Astrocyte (in vitro differentiated cells and primary cell): ENCODE results near the gene HAUS8. TPM values are rescaled to one million over a fixed set of nuclear protein-coding genes. Genes with fewer than 3 reads are reported as not detected.

Experiments
- DNase-seq: peaks from one replicate; pipeline ENCODE4 v3.0.0-alpha.2; 2010; ENCODE audit warnings: low read depth
- FAIRE-seq: peaks from 2 replicates; lab custom pipeline; 2011; peaks lifted over from hg19 to GRCh38; lab: Jason Lieb, UNC
- H2AFZ ChIP-seq: 2 replicates; pipeline ENCODE4 v1.6.0; 2012; ENCODE audit warnings: low read depth, low read length, inconsistent platforms
- H3K27ac ChIP-seq: 2 replicates; pipeline ENCODE4 v1.5.1; 2011; ENCODE audit warnings: low read depth, low read length, inconsistent platforms
- H3K27me3 ChIP-seq: 2 replicates; pipeline ENCODE4 v1.6.0; 2011; ENCODE audit warnings: low read length, inconsistent platforms; ENCODE audit not compliant: insufficient read depth
- H3K36me3 ChIP-seq: 2 replicates; pipeline ENCODE4 v1.5.1; 2011; ENCODE audit warnings: low read length, inconsistent platforms; ENCODE audit not compliant: insufficient read depth
- H3K4me1 ChIP-seq: 2 replicates; pipeline ENCODE4 v1.5.1; 2011; ENCODE audit warnings: low read length, inconsistent platforms; ENCODE audit not compliant: insufficient read depth
- H3K4me2 ChIP-seq: 2 replicates; pipeline ENCODE4 v1.6.0; 2012; ENCODE audit warnings: low read length, inconsistent platforms
- H3K4me3 ChIP-seq: 2 replicates; pipeline ENCODE4 v1.5.1; 2011; ENCODE audit warnings: low read depth, mild to moderate bottlenecking, low read length, inconsistent platforms; ENCODE audit not compliant: insufficient read depth
- H3K79me2 ChIP-seq: 2 replicates; pipeline ENCODE4 v1.6.0; 2012; ENCODE audit warnings: mild to moderate bottlenecking, low read length, inconsistent platforms; ENCODE audit not compliant: insufficient read depth
- H3K9ac ChIP-seq: 2 replicates; pipeline ENCODE4 v1.6.0; 2012; ENCODE audit warnings: mild to moderate bottlenecking, low read length, inconsistent platforms
- H3K9me3 ChIP-seq: 2 replicates; pipeline ENCODE4 v1.5.1; 2012; ENCODE audit warnings: low read depth, mild to moderate bottlenecking, low read length, inconsistent platforms; ENCODE audit not compliant: insufficient read depth
- H4K20me1 ChIP-seq: 2 replicates; pipeline ENCODE4 v1.6.0; 2012; ENCODE audit warnings: low read length, inconsistent platforms; ENCODE audit not compliant: insufficient read depth
- H3K27ac Mint-ChIP-seq: one replicate; pipeline ENCODE4 v1.8.0; 2021; ENCODE audit warnings: mild to moderate bottlenecking, mixed read lengths; ENCODE audit not compliant: unreplicated experiment
- H3K27me3 Mint-ChIP-seq: one replicate; pipeline ENCODE4 v1.8.0; 2021; ENCODE audit warnings: low read depth, mixed read lengths; ENCODE audit not compliant: unreplicated experiment
- H3K36me3 Mint-ChIP-seq: one replicate; pipeline ENCODE4 v1.8.0; 2021; ENCODE audit warnings: low read depth, mixed read lengths; ENCODE audit not compliant: unreplicated experiment
- H3K4me1 Mint-ChIP-seq: one replicate; pipeline ENCODE4 v1.8.0; 2021; ENCODE audit warnings: low read depth, mixed read lengths; ENCODE audit not compliant: unreplicated experiment
- H3K4me3 Mint-ChIP-seq: one replicate; pipeline ENCODE4 v1.8.0; 2021; ENCODE audit warnings: mild to moderate bottlenecking, moderate library complexity, mixed read lengths; ENCODE audit not compliant: unreplicated experiment
- H3K9me3 Mint-ChIP-seq: one replicate; pipeline ENCODE4 v1.8.0; 2021; ENCODE audit warnings: mild to moderate bottlenecking, mixed read lengths; ENCODE audit not compliant: unreplicated experiment
- CTCF ChIP-seq: IDR thresholded peaks from 2 replicates; pipeline ENCODE4 v1.5.1; 2011; ENCODE audit warnings: low read depth, mild to moderate bottlenecking, inconsistent platforms, low read length, moderate library complexity; ENCODE audit not compliant: insufficient read depth
- EZH2 ChIP-seq: IDR thresholded peaks from 2 replicates; pipeline ENCODE4 v1.6.1; 2012; ENCODE audit warnings: mild to moderate bottlenecking, low read length, inconsistent platforms; ENCODE audit not compliant: insufficient read depth
- total RNA-seq: library from RNA; stranded (reverse); gene quantifications from 2 replicates; pipeline ENCODE4 v1.2.1, GENCODE V29; 2021

HAUS8 gene
- total RNA-seq, 1 donor from 2014 or later, result 5.6 TPM

- no peaks in the 10 kb centered on the region for H3K4me1 ChIP-seq
- no peak overlapping the region for H3K4me3 Mint-ChIP-seq
- H4K20me1 ChIP-seq, result no peaks in the 10 kb centered on the region
- no peak overlapping the region for H3K4me3 ChIP-seq
- H3K36me3 Mint-ChIP-seq, result no peaks in the 10 kb centered on the region
- H3K27ac Mint-ChIP-seq, result no peak overlapping the region
- no peak for TF ChIP-seq EZH2
- H2AFZ ChIP-seq, result no peak overlapping the region
- H3K4me2 ChIP-seq, result no peak overlapping the region
- no peak for DNase-seq
- H3K4me1 Mint-ChIP-seq, result no peaks in the 10 kb centered on the region
- H3K27me3 Mint-ChIP-seq, result peaks cover 12% of the 10 kb centered on the region
- no peak for FAIRE-seq
- no peaks in the 10 kb centered on the region for H3K9me3 ChIP-seq
- no peak overlapping the region for H3K27ac ChIP-seq
- H3K9me3 Mint-ChIP-seq, result peaks cover 6% of the 10 kb centered on the region
- no peaks in the 10 kb centered on the region for H3K79me2 ChIP-seq
- H3K36me3 ChIP-seq, result no peaks in the 10 kb centered on the region
- no peaks in the 10 kb centered on the region for H3K27me3 ChIP-seq
- no peak overlapping the region for H3K9ac ChIP-seq
Measured at GRCh38 chr19:17011485-17011884, 63.8 kb downstream of the HAUS8 start.

- no peak overlapping the region for H3K4me2 ChIP-seq
- Mint-ChIP-seq H3K36me3 (no peaks in the 10 kb centered on the region), H3K27ac (no peak overlapping the region), H3K4me1 (no peaks in the 10 kb centered on the region), H3K27me3 (peaks cover 23% of the 10 kb centered on the region), H3K4me3 (no peak overlapping the region), H3K9me3 (peaks cover 6% of the 10 kb centered on the region)
- TF ChIP-seq EZH2 (no peak), CTCF (no peak)
- H4K20me1 ChIP-seq, result no peaks in the 10 kb centered on the region
- H3K36me3 ChIP-seq, result no peaks in the 10 kb centered on the region
- no peak overlapping the region for H2AFZ ChIP-seq
- FAIRE-seq (no peak), DNase-seq (no peak)
- no peaks in the 10 kb centered on the region for H3K27me3 ChIP-seq
- no peak overlapping the region for H3K27ac ChIP-seq
- no peak overlapping the region for H3K9ac ChIP-seq
- H3K4me1 ChIP-seq, result no peaks in the 10 kb centered on the region
- no peaks in the 10 kb centered on the region for H3K9me3 ChIP-seq
- no peak overlapping the region for H3K4me3 ChIP-seq
- H3K79me2 ChIP-seq, result no peaks in the 10 kb centered on the region
Measured at GRCh38 chr19:17006579-17006978, 68.7 kb downstream of the HAUS8 start.

- no peaks in the 10 kb centered on the region for H3K9me3 ChIP-seq
- no peak overlapping the region for H3K4me3 ChIP-seq
- no peaks in the 10 kb centered on the region for H3K36me3 ChIP-seq
- H3K4me2 ChIP-seq, result no peak overlapping the region
- H3K4me3 Mint-ChIP-seq, result no peak overlapping the region
- peaks cover 6% of the 10 kb centered on the region for H3K9me3 Mint-ChIP-seq
- H3K4me1 ChIP-seq, result no peaks in the 10 kb centered on the region
- peaks cover 24% of the 10 kb centered on the region for H3K27me3 Mint-ChIP-seq
- TF ChIP-seq CTCF, result no peak
- no peak for TF ChIP-seq EZH2
- H3K9ac ChIP-seq, result no peak overlapping the region
- FAIRE-seq, result no peak
- no peaks in the 10 kb centered on the region for H3K27me3 ChIP-seq
- H4K20me1 ChIP-seq, result no peaks in the 10 kb centered on the region
- no peak overlapping the region for H3K27ac Mint-ChIP-seq
- no peaks in the 10 kb centered on the region for H3K36me3 Mint-ChIP-seq
- H3K27ac ChIP-seq, result no peak overlapping the region
- DNase-seq, result no peak
- no peaks in the 10 kb centered on the region for H3K4me1 Mint-ChIP-seq
- H3K79me2 ChIP-seq, result no peaks in the 10 kb centered on the region
- no peak overlapping the region for H2AFZ ChIP-seq
Measured at GRCh38 chr19:17005000-17005399, 70.3 kb downstream of the HAUS8 start.
